Activated CD4-positive, alpha-beta T cell treated with anti-CD3 and anti-CD28 coated beads for 1 hour (primary cell): ENCODE measurements around the gene KBTBD4.
"Not testable (repeated sequence)": the region's sequence is repeated elsewhere in the genome, so short reads cannot be mapped to it uniquely, and the experiment has no call there.

ENCODE experiments used
- DNase-seq: peaks from one replicate; pipeline ENCODE4 v3.0.0-alpha.2; 2020

KBTBD4 gene

DNA sequence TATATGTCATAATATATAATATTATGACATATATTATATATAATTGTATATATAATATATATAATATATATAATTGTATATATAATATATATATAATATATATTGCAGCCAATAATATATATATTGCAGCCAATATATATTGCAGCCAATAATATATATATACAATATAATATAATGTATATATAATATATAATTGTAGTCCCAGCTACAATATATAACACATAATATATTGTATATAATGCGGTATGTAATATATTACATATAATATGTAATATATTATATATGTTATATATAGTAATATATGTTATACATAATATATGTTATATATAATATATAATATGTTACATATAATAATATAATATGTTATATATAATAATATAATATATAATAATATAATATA, 20.1 kb downstream of the KBTBD4 start:
- DNase-seq, result no peak

GRCh38 chr11:47557004-47557403, 21.8 kb downstream of the KBTBD4 start:
- DNase-seq, result not testable (repeated sequence)

DNA sequence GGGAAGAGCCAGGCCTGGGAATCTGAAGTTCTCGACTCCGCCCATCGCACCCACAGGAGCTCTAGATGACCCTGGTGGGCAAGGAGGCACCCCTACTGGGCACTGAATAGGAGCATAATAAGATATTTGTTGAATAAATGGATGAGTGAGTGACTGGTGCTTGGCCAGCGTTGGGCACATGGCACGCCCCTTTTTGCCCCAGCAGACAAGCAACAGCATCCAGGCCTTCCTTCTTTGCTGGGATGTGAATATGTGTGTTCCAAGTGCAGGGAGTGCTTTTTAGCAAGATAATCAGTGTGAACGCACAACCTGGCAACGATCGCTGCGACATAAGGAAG, 25.4 kb downstream of the KBTBD4 start:
- no peak for DNase-seq

- DNase-seq, result peak; percentile 86
Observed at GRCh38 chr11:47552566-47553405, 26.0 kb downstream of the KBTBD4 start, which contains the start of gene CELF1. CELF1 (minus strand) TSS chr11:47553132; CDS start chr11:47499523, 53,609 bp downstream.

GRCh38 chr11:47552056-47552565, 26.7 kb downstream of the KBTBD4 start:
- no peak for DNase-seq

GRCh38 chr11:47551086-47551485, 27.7 kb downstream of the KBTBD4 start:
- no peak for DNase-seq

DNA sequence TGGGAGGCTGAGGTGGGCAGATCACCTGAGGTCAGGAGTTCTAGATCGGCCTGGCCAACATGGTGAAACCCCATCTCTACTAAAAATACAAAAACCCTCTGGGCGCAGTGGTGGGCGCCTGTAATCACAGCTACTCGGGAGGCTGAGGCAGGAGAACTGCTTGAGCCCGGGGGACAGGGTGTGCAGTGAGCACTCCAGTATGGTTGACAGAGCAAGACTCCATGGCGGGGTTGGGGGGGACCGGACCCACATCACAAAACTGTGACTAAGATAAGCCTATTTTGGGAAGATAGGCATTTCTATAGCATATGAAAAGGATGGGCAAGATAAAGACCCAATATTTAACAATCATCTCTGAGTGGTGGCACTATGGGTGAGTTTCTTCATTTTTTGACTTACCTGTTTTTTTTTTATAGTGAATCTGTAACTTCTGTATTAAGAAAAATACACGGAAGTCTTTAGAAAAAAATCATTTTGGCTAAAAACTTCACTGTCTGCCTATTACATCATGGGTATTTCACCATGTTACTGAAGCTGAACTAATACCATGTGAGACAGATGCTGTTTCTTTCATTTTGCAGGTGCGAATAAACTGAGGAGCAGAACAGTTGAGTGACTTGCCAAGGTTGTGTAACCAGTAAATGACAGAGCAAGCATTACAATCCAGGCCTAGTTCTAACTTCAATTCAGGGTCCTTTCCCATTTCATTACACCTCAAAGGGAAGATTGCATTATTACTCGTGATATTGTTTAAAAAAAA, 28.3 kb downstream of the KBTBD4 start:
- DNase-seq, result no peak

DNA sequence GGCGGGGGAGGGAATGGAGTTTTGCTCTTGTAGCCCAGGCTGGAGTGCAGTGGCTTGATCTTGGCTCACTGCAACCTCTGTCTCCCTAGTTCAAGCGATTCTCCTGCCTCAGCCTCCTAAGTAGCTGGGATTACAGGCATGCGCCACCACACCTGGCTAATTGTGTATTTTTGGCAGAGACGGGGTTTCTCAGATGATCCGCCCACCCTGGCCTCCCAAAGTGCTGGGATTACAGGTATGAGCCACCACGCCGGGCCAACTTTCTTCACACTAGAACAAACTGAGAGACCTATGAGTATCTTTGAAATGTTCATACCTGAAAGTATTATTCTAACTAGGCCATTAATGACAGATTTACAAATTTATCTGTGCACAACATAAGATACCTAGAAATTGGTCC, 32.5 kb downstream of the KBTBD4 start:
- DNase-seq, result not testable (repeated sequence)

GRCh38 chr11:47545298-47545697, 33.5 kb downstream of the KBTBD4 start:
- no peak for DNase-seq

GRCh38 chr11:47541070-47541469, 37.7 kb downstream of the KBTBD4 start:
- no peak for DNase-seq

DNA sequence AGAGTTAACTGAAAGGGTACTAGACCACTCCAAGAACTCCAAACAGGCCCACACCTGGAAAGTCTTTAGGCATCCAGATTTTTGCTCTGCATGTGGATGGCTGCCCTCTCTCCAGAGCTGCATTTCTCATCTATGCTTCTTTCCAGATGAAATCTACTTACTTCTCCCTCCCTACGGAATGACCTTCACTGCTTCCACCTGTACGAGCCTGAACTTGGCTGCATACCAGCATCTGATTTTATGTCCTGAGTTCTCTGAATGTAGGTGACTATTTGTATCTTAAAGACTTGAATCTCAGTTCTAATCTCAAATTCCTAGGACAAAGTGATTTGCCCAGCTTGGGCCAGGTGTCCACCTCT, 39.1 kb downstream of the KBTBD4 start:
- DNase-seq, result no peak

DNA sequence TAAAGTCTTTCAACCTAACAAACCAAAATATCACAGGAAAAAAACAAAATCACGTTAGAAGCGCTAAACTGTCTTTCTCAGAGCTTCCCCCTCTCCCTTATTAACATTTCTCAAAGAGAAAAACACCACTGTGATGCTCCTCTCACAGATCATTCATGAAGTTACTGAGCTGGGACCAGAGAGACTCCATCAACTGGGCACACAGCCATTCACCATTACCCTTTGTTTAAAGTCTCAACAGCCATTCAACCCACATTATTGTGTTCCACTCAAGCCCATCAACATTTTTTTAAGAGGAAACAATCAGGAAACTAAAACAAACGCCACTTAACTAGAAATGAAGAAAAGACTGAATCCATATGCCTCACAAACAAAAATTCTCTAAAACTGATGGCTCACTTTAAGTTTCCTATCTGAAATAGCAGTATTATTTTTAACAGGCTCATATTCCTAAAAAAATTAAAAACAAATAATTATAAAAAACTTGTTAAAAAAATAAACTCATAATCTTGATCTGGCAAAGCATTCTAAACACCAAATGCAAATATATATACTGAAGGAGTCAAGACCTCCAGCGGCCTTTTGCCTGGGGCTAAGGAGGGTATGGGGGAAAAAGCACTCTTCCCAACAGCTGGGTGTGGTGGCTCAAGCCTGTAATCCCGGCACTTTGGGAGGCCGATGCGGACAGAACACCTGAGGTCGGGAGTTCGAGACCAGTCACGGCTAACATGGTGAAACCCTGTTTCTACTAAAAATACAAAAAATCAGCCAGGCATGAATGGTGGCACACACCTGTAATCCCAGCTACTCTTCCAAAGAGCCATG, 39.8 kb downstream of the KBTBD4 start:
- no peak for DNase-seq

DNA sequence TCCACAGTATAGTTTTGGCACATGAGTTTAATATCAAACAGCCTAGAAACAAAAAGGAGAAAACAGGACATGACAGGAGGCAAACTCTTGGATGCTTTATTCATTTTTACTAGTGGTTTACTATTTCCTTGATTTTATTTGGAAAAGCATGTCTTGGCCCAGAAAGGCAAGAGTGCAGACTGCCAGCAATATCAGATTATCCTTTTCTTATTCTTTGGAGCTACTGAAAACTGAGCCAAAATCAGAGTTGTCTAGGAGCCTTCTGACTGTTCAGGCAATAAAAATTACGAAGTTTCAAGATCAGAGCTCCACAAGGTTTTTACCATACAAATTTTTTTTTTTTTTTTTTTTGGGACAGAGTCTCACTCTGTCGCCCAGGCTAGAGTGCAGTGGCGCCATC, 41.9 kb downstream of the KBTBD4 start:
- DNase-seq, result no peak

DNA sequence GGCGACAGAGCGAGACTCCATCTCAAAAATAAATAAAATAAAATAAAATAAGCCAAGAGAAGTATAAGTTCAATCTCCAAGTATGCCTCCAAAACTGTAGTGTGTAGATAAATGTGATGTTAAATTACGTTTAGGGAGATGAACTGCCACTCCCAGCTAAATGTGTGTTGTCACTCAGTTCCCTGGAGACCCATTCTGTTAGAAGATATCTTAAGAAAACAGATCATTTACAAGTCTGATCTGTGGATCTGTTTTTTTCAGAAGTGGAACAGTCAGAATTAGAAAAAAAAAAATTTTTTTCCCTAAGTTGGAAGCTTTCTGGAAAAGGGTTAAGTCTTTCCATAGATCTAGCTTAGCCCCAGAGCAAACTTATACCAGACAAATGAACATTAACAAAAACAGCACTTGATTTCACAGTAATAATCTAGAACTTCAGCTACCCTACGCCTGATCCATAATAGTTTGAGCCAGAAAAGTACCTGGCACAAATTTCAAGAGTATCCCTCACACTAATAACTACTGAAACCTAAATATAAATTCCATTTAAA, 44.0 kb downstream of the KBTBD4 start:
- no peak for DNase-seq

DNA sequence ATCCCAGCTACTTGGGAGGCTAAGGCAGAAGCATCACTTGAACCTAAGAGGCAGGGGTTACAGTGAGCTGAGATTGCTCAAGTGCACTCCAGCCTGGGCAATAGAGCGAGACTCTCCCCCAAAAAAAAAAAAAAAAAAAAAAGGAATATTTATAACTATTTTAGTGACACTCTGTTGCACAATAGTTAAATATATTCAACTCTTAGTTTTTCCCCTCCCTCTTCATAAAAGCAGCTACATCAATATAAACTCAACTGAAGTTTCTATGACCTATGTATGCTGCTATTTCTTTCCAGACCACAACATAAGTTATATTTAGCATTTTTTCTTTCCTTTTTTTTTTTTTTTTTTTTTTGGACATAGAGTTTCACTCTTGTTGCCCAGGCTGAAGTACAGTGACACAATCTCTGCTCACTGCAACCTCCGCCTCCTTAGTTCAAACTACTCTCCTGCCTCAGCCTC, 45.0 kb downstream of the KBTBD4 start:
- no peak for DNase-seq

DNA sequence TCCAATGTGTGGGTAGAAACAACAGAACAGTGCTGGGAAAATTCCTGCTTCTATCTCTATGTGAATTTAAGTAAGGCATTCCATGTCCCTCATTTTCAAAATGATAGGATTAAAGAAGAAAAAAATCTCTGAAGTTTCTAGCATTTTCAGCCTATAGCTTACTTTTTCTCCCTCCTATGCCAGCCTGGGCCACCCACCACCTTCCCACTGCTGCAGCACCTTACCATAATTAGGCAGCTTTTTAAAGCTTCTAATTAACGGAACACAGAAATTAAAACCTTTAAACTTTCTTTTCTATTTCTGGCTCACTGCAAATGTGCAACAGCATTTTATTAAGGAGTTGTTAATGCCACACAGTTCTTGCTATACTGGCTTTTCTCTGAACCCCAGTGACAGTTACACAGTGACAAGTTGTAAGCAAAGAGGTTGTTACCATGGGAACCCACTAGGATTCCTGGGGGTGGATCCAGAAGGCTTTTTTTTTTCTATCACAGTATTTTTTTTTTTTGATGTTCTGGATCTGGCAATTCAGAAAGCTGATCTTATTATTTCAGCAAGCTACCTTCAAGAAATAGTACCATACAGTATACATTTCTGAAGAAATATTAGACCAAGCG, 46.1 kb downstream of the KBTBD4 start:
- no peak for DNase-seq

- DNase-seq, result no peak
Observed at GRCh38 chr11:47531666-47532065, 47.1 kb downstream of the KBTBD4 start.

DNA sequence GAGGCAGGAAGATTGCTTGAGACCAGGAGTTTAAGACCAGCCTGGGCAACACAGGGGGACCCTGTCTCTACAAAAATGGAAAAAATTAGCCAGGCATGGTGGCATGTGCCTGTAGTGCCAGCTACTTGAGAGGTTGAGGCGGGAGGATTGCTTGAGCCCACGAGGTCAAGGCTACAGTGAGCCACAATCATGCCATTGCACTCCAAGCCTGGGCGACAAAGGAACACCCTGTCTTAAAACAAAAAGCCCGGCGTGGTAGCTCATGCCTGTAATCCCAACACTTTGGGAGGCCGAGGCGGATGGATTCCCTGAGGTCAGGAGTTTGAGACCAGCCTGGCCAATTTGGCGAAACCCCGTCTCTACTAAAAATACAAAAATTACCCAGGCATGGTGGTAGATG, 48.0 kb downstream of the KBTBD4 start:
- DNase-seq, result not testable (repeated sequence)

DNA sequence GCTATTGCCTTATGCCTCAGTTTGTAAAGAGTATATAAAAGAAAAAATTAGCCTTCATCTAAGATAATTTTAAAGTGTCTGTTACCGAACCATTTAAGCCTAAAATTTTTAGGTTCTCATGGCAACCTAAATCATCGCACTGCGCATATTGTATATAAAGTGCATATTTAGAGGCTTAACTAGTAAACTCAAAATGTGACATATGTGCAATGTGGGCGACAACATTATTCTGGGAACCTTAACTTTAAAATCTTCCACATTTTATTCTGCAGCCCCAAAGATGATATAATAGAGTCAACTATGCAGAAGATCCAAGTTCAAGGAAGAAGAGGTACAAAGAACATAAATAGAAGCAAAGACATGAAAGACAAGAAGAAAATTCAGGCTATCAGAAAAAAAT, 48.8 kb downstream of the KBTBD4 start:
- DNase-seq, result no peak

GRCh38 chr11:47527186-47527585, 51.6 kb downstream of the KBTBD4 start:
- no peak for DNase-seq

- DNase-seq, result not testable (repeated sequence)
Observed at GRCh38 chr11:47526032-47526431, 52.7 kb downstream of the KBTBD4 start.

- no peak for DNase-seq
Observed at GRCh38 chr11:47524291-47524874, 54.4 kb downstream of the KBTBD4 start.
